Large intestine (tissue), 3 donors: ENCODE data around the gene SLC30A2. TPM values are rescaled to one million over a fixed set of nuclear protein-coding genes. Genes with fewer than 3 reads are reported as not detected.

Experiments used
- DNase-seq, 2 donors: peaks; one replicate each; pipeline versions ENCODE4 v3.0.0 to v3.0.0-alpha.2; 2013
- H3K27ac ChIP-seq: one replicate; pipeline ENCODE4 v1.5.1; 2013; ENCODE audit warnings: low read length
- H3K27me3 ChIP-seq: 2 replicates; pipeline ENCODE4 v1.6.1; 2013; ENCODE audit warnings: low read length; ENCODE audit not compliant: control insufficient read depth, insufficient read depth
- H3K36me3 ChIP-seq: 2 replicates; pipeline ENCODE4 v1.6.1; 2013; ENCODE audit warnings: low read length; ENCODE audit not compliant: control insufficient read depth, insufficient read depth
- H3K4me1 ChIP-seq: one replicate; pipeline ENCODE4 v1.6.1; 2013; ENCODE audit warnings: low read length; ENCODE audit not compliant: control insufficient read depth, insufficient read depth
- H3K4me3 ChIP-seq: one replicate; pipeline ENCODE4 v1.5.1; 2013; ENCODE audit warnings: low read length
- H3K9me3 ChIP-seq: one replicate; pipeline ENCODE4 v1.6.1; 2013; ENCODE audit warnings: mild to moderate bottlenecking, low read depth, low read length, moderate library complexity; ENCODE audit not compliant: control insufficient read depth
- WGBS: methylation state at CpG from one replicate; pipeline ENCODE4 v1.1.5; 2013; ENCODE audit warnings: low lambda C conversion rate; ENCODE audit not compliant: insufficient coverage; 5-methylcytosine and 5-hydroxymethylcytosine counted together
- polyA plus RNA-seq: library from polyadenylated mRNA; unstranded; fragments of 120-200 nt; gene quantifications from one replicate; pipeline ENCODE4 v1.2.1, GENCODE V29; 2013

SLC30A2 gene
- polyA plus RNA-seq, 1 donor: 24.9 TPM

GRCh38 chr1:26070963-26071342 lies 25.0 kb upstream of the SLC30A2 start:
- WGBS: 100% methylated on average over 1 of the region's 6 CpGs
- Histone ChIP-seq H3K4me1 (peaks cover 19% of the 10 kb centered on the region), H3K36me3 (no peaks in the 10 kb centered on the region), H3K9me3 (no peaks in the 10 kb centered on the region), H3K27ac (no peak overlapping the region), H3K27me3 (no peaks in the 10 kb centered on the region), H3K4me3 (no peak overlapping the region)
- DNase-seq: no peak

- DNase-seq: no peak
- Histone ChIP-seq H3K27me3 (no peaks in the 10 kb centered on the region), H3K36me3 (no peaks in the 10 kb centered on the region), H3K4me1 (peaks cover 14% of the 10 kb centered on the region), H3K4me3 (no peak overlapping the region), H3K27ac (no peak overlapping the region), H3K9me3 (no peaks in the 10 kb centered on the region)
- 100% methylated on average over 1 of the region's 4 CpGs for WGBS
These were observed 24.5 kb upstream of the SLC30A2 start for GRCh38 chr1:26070296-26070962.

- no peak for DNase-seq
- no peak overlapping the region for H3K4me3 ChIP-seq
- no peaks in the 10 kb centered on the region for H3K36me3 ChIP-seq
- no CpG with 5 or more reads among the region's 1 CpG for WGBS
- peaks cover 13% of the 10 kb centered on the region for H3K4me1 ChIP-seq
- no peaks in the 10 kb centered on the region for H3K9me3 ChIP-seq
- no peaks in the 10 kb centered on the region for H3K27me3 ChIP-seq
- no peak overlapping the region for H3K27ac ChIP-seq
These were observed 24.0 kb upstream of the SLC30A2 start for GRCh38 chr1:26069941-26070295.

- WGBS: no CpG with 5 or more reads among the region's 9 CpGs
- Histone ChIP-seq H3K27ac (no peak within 1 kb of the TSS), H3K27me3 (no peaks in the 10 kb centered on the region), H3K4me3 (no peak within 1 kb of the TSS), H3K36me3 (no peaks in the 10 kb centered on the region), H3K4me1 (peaks cover 12% of the 10 kb centered on the region), H3K9me3 (no peaks in the 10 kb centered on the region)
- DNase-seq: no peak
These were observed 21.6 kb upstream of the SLC30A2 start, which contains the start of gene TRIM63 for GRCh38 chr1:26067432-26067911. TRIM63 (minus strand) TSS chr1:26067630; CDS start chr1:26067494, 136 bp downstream.

- H3K4me1 ChIP-seq: peaks cover 11% of the 10 kb centered on the region
- no peak for DNase-seq
- no CpG with 5 or more reads among the region's 4 CpGs for WGBS
- no peaks in the 10 kb centered on the region for H3K36me3 ChIP-seq
- no peak overlapping the region for H3K27ac ChIP-seq
- no peaks in the 10 kb centered on the region for H3K27me3 ChIP-seq
- H3K4me3 ChIP-seq: no peak overlapping the region
- H3K9me3 ChIP-seq: no peaks in the 10 kb centered on the region
These were observed 20.9 kb upstream of the SLC30A2 start for GRCh38 chr1:26066857-26067256.

- no peak for DNase-seq
- Histone ChIP-seq H3K27ac (no peak overlapping the region), H3K9me3 (no peaks in the 10 kb centered on the region), H3K27me3 (no peaks in the 10 kb centered on the region), H3K4me1 (peaks cover 11% of the 10 kb centered on the region), H3K4me3 (no peak overlapping the region), H3K36me3 (no peaks in the 10 kb centered on the region)
- WGBS: no CpG with 5 or more reads among the region's 15 CpGs
These were observed 20.2 kb upstream of the SLC30A2 start for GRCh38 chr1:26066160-26066559.

- H3K27me3 ChIP-seq: no peaks in the 10 kb centered on the region
- no peaks in the 10 kb centered on the region for H3K9me3 ChIP-seq
- DNase-seq: peak in 1 of 2 donors; percentile 36
- peaks cover 11% of the 10 kb centered on the region for H3K4me1 ChIP-seq
- H3K36me3 ChIP-seq: no peaks in the 10 kb centered on the region
- WGBS: no CpG with 5 or more reads among the region's 3 CpGs
- no peak overlapping the region for H3K4me3 ChIP-seq
- no peak overlapping the region for H3K27ac ChIP-seq
These were observed 18.6 kb upstream of the SLC30A2 start for GRCh38 chr1:26064553-26064952.

GRCh38 chr1:26060832-26061574 lies 15.1 kb upstream of the SLC30A2 start:
- Histone ChIP-seq H3K27ac (no peak overlapping the region), H3K4me3 (no peak overlapping the region), H3K4me1 (peaks cover 4% of the 10 kb centered on the region), H3K36me3 (no peaks in the 10 kb centered on the region), H3K9me3 (no peaks in the 10 kb centered on the region), H3K27me3 (no peaks in the 10 kb centered on the region)
- no peak for DNase-seq
- no CpG with 5 or more reads among the region's 12 CpGs for WGBS

GRCh38 chr1:26059906-26060305 lies 14.0 kb upstream of the SLC30A2 start:
- no peak overlapping the region for H3K4me3 ChIP-seq
- DNase-seq: no peak

GRCh38 chr1:26058052-26058595 lies 12.2 kb upstream of the SLC30A2 start:
- WGBS: no CpG with 5 or more reads among the region's 5 CpGs
- Histone ChIP-seq H3K4me3 (no peak overlapping the region), H3K9me3 (no peaks in the 10 kb centered on the region)

More at GRCh38 chr1:26059906-26060305, 14.0 kb upstream of the SLC30A2 start:
- no CpG with 5 or more reads among the region's 7 CpGs for WGBS
- Histone ChIP-seq H3K27me3 (no peaks in the 10 kb centered on the region), H3K27ac (no peak overlapping the region), H3K36me3 (no peaks in the 10 kb centered on the region), H3K9me3 (no peaks in the 10 kb centered on the region), H3K4me1 (peaks cover 6% of the 10 kb centered on the region)

More at GRCh38 chr1:26058052-26058595, 12.2 kb upstream of the SLC30A2 start:
- DNase-seq: no peak
- no peaks in the 10 kb centered on the region for H3K27me3 ChIP-seq
- peaks cover 10% of the 10 kb centered on the region for H3K4me1 ChIP-seq
- H3K36me3 ChIP-seq: no peaks in the 10 kb centered on the region
- H3K27ac ChIP-seq: no peak overlapping the region
